Neuronal stem cell (in vitro differentiated cells): ENCODE data around the gene VWCE.

Experiments
- DNase-seq: peaks from one replicate; pipeline ENCODE4 v3.0.0-alpha.2; 2013; ENCODE audit warnings: low spot score
- H2AFZ ChIP-seq: one replicate; pipeline ENCODE4 v1.6.1; 2013; ENCODE audit warnings: mild to moderate bottlenecking, low read length, inconsistent platforms
- H2AK5ac ChIP-seq: 2 replicates; pipeline ENCODE4 v1.6.1; 2013; ENCODE audit warnings: low read depth, mild to moderate bottlenecking, inconsistent platforms, low read length, moderate library complexity, mixed read lengths
- H2BK120ac ChIP-seq: 2 replicates; pipeline ENCODE4 v1.6.1; 2013; ENCODE audit warnings: low read depth, mild to moderate bottlenecking, inconsistent platforms, low read length, moderate library complexity, mixed read lengths
- H2BK12ac ChIP-seq: one replicate; pipeline ENCODE4 v1.6.1; 2013; ENCODE audit warnings: low read length, inconsistent platforms
- H2BK15ac ChIP-seq: 2 replicates; pipeline ENCODE4 v1.6.1; 2013; ENCODE audit warnings: mild to moderate bottlenecking, low read length, inconsistent platforms, mixed read lengths
- H2BK5ac ChIP-seq: one replicate; pipeline ENCODE4 v1.6.1; 2013; ENCODE audit warnings: inconsistent platforms, mild to moderate bottlenecking, low read length, moderate library complexity
- H3K14ac ChIP-seq: one replicate; pipeline ENCODE4 v1.6.1; 2013; ENCODE audit warnings: low read length, inconsistent platforms
- H3K18ac ChIP-seq: 2 replicates; pipeline ENCODE4 v1.6.1; 2013; ENCODE audit warnings: low read length, inconsistent platforms
- H3K23ac ChIP-seq: 2 replicates; pipeline ENCODE4 v1.6.1; 2013; ENCODE audit warnings: low read depth, mild to moderate bottlenecking, mixed read lengths, low read length, inconsistent platforms; ENCODE audit not compliant: poor library complexity
- H3K27ac ChIP-seq: replicated peaks from 3 replicates; pipeline ENCODE4 v1.5.1; 2013; ENCODE audit warnings: low read length, inconsistent platforms
- H3K27me3 ChIP-seq, 3 experiments: 2 replicates each; pipeline ENCODE4 v1.6.1; 2013; ENCODE audit warnings: low read length in 3 of 3, mild to moderate bottlenecking in 2 of 3, inconsistent platforms in 1 of 3, low read depth in 1 of 3, mixed read lengths in 1 of 3, moderate library complexity in 1 of 3; ENCODE audit not compliant: control insufficient read depth in 3 of 3, insufficient read depth in 3 of 3
- H3K36me3 ChIP-seq, 2 donors: replicated peaks in 1 of 2; 2 replicates each; pipeline ENCODE4 v1.6.1; 2013; ENCODE audit warnings: low read length in 2 of 2; ENCODE audit not compliant: control insufficient read depth in 2 of 2, insufficient read depth in 2 of 2
- H3K4ac ChIP-seq: 2 replicates; pipeline ENCODE4 v1.6.1; 2013; ENCODE audit warnings: inconsistent platforms, mild to moderate bottlenecking, low read length, moderate library complexity
- H3K4me1 ChIP-seq, 2 donors: 1 replicate in 1 of 2; 2 replicates in 1 of 2; pipeline ENCODE4 v1.6.1; 2013; ENCODE audit warnings: low read length in 2 of 2, low read depth in 1 of 2; ENCODE audit not compliant: control insufficient read depth in 2 of 2, insufficient read depth in 1 of 2
- H3K4me2 ChIP-seq: one replicate; pipeline ENCODE4 v1.6.1; 2013; ENCODE audit warnings: mild to moderate bottlenecking, low read length, inconsistent platforms; ENCODE audit not compliant: insufficient read depth, poor library complexity, severe bottlenecking
- H3K4me3 ChIP-seq, 2 donors: 2 replicates each; pipeline ENCODE4 v1.5.1; 2013; ENCODE audit warnings: low read length in 2 of 2, mild to moderate bottlenecking in 2 of 2, inconsistent platforms in 1 of 2, moderate library complexity in 1 of 2
- H3K79me1 ChIP-seq: one replicate; pipeline ENCODE4 v1.6.1; 2013; ENCODE audit warnings: low read depth, mild to moderate bottlenecking, inconsistent platforms, low read length, moderate library complexity
- H3K9ac ChIP-seq: one replicate; pipeline ENCODE4 v1.6.1; 2013; ENCODE audit warnings: mild to moderate bottlenecking, low read depth, low read length, inconsistent platforms; ENCODE audit not compliant: poor library complexity
- H3K9me3 ChIP-seq, 2 donors: replicated peaks in 1 of 2; 2 replicates each; pipeline versions ENCODE3 to v1.6.1; 2013; ENCODE audit warnings: low read length in 2 of 2, mild to moderate bottlenecking in 2 of 2, inconsistent platforms in 1 of 2, low read depth in 1 of 2, mixed read lengths in 1 of 2, moderate library complexity in 1 of 2; ENCODE audit not compliant: control insufficient read depth in 2 of 2, insufficient read depth in 1 of 2
- H4K8ac ChIP-seq: one replicate; pipeline ENCODE4 v1.6.1; 2013; ENCODE audit warnings: low read depth, mild to moderate bottlenecking, inconsistent platforms, low read length, moderate library complexity
- H4K91ac ChIP-seq: one replicate; pipeline ENCODE4 v1.6.1; 2013; ENCODE audit warnings: low read length, low read depth, mild to moderate bottlenecking, inconsistent platforms; ENCODE audit not compliant: poor library complexity
- WGBS, 2 donors: extraction: QIAGEN DNeasy Blood & Tissue Kit; methylation state at CpG; one replicate each; pipeline ENCODE4 v1.1.7; 2013; ENCODE audit warnings: missing lambda C conversion rate in 2 of 2, mixed read lengths in 1 of 2; ENCODE audit not compliant: insufficient read length in 2 of 2, insufficient replicate concordance in 1 of 2; ENCODE audit errors: extremely low coverage in 2 of 2; 5-methylcytosine and 5-hydroxymethylcytosine counted together

The VWCE gene

DNA sequence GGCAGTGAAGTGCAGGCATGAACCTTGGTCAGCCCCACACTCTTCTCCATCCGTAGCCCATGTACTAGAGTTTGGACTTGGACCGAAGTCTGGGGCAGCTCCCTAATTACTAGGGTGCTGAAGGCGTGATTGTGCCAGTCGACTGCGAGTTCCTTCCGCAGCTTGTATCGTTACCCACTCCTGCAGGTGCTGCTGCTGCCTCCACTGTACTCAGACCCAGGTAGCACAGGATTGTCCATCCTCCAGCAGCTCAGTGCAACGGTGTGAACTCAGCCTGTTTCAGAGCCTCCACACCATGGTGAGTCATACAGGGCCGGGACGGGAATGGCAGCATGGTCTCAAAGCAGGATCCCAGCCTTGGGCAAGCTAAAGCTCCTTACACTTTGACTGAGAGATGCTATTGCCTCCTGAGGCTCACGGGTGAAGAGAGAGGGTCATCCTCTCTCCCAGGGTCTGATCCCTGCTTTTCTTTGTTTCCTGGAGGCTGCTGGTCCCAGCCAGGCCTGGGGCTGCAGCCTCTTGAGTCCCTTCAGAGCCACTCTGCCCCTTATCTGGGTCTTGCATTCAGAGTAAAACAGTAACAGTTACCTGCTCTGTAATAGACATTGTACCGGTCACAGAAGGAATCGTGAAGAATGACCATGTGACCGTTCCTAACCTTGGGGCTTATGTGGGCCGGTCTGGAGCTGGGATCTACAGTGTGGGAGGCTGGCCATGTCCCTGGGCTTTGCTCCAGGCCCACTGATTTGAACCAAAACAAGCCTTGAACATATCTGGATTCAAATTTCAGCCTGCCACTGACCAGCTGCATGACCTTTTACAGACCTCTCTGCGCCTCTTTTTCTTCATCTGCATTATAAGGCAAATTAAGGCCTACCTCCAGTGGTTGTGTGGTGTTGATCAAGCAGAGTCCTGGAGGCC lies 39.6 kb upstream of the VWCE start:
- Histone ChIP-seq H3K4me3 (peak overlapping the region in 1 of 2 donors; percentile 37), H2BK15ac (no peak overlapping the region), H3K18ac (no peak overlapping the region), H3K36me3 (peaks cover 4 to 37% of the 10 kb centered on the region in 2 donors), H3K27ac (no peak overlapping the region), H2AK5ac (peak overlapping the region; percentile 6), H2AFZ (peak overlapping the region; percentile 72), H3K14ac (no peak overlapping the region), H2BK120ac (no peak overlapping the region), H2BK12ac (no peak overlapping the region), H3K4me2 (no peak overlapping the region), H3K4me1 (peaks cover 11 to 37% of the 10 kb centered on the region in 2 donors), H3K27me3 (no peaks in the 10 kb centered on the region), H3K4ac (no peak overlapping the region), H2BK5ac (no peak overlapping the region), H3K79me1 (peaks cover 10% of the 10 kb centered on the region), H3K9me3 (no peaks in the 10 kb centered on the region), H4K91ac (no peak overlapping the region), H4K8ac (no peak overlapping the region), H3K23ac (no peak overlapping the region), H3K9ac (peak overlapping the region; percentile 78)
- no peak for DNase-seq
- no CpG with 5 or more reads among the region's 16 CpGs for WGBS, 2 donors

DNA sequence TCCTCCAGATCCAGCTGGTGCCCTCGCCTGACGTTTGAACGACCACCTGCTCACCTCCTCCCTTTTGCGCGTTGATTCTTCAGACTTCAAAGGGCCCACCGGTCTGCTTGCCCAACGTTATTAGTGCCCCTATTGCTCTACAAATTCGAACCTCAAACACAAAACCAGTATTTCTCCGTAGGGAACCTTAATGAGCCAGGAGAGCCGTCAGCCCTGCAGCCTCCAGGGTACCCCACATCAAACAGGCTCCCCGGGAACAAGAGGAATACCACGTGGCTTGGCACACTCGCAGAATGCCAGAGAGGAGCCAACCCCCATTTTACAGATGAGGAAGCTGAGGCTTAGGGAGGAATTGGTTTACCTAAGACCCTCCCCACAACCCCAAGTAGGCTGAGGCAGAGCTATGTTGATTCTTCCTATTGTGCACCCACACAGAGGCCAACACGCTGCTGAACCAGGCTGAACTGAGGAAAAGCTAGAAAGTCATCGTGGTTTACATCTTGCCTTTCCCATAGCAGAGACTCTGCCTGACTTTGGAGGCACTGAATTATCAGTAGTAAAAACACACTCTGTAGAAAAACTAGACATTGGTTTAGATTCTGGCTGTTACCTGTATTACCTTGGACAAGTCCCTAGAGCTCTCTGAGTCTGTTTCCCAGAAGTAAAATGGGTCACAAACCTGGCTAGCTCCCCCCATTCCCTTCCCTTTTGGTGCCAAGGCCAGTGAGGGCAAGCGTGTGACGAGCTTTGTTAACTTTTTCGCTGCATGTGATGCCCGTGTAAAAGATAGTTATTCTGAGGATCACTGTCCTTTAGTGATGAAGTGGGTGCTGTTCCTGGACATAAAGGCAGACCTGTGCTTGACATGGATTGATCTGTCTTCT lies 38.7 kb upstream of the VWCE start:
- Histone ChIP-seq H4K91ac (no peak overlapping the region), H2BK120ac (no peak overlapping the region), H2AFZ (peak overlapping the region; percentile 94), H3K79me1 (peaks cover 10% of the 10 kb centered on the region), H3K14ac (peak overlapping the region; percentile 97), H3K9ac (peak overlapping the region; percentile 99), H4K8ac (peak overlapping the region; percentile 20), H2BK5ac (peak overlapping the region; percentile 43), H3K23ac (peak overlapping the region; percentile 38), H3K4me1 (peaks cover 11 to 37% of the 10 kb centered on the region in 2 donors), H3K4me3 (peak overlapping the region; percentile 93 to 96), H2BK12ac (no peak overlapping the region), H2BK15ac (no peak overlapping the region), H3K36me3 (peaks cover 8 to 38% of the 10 kb centered on the region in 2 donors), H2AK5ac (peak overlapping the region; percentile 96), H3K4me2 (peak overlapping the region; percentile 75), H3K9me3 (no peaks in the 10 kb centered on the region), H3K27ac (peak overlapping the region; percentile 87), H3K27me3 (no peaks in the 10 kb centered on the region), H3K4ac (peak overlapping the region; percentile 14), H3K18ac (peak overlapping the region; percentile 93)
- no CpG with 5 or more reads among the region's 19 CpGs for WGBS, 2 donors
- DNase-seq, result no peak

DNA sequence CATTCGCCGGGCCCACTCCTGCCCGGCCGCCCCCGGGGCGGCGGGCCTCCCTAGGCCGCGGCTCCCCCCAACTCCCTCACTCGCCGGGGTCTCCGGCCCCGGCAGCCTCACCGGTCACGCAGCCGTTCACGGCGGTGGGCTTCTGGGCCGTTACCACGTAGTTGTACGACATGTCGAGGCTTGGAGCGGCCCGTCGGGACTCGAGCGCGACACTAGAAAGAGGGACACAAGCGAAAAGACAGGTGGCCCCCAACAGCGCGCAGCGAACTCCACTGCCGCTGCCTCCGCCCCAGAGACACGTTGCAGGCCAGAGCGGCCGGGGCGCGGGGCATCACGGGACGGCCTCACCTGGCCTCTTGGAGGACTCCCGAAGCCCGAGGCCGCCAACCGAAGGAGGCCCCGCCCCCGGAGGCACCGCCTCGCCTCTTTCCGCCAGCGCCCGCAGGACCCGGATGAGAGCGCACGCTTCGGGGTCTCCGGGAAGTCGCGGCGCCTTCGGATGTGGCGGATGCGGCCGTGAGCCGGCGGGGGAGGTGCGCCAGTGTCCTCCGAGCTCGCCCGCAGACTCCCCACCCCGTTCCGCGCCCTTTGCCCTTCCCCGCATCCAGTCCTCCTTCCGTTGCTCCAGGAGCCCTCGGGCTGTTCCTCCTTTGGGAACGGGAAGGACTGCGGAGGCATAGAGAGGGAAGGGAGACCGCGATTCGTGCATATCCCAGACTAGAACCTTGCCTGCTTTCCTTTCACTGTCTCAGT lies 37.9 kb upstream of the VWCE start, which contains the start of the genes DDB1 and TKFC:
DDB1 (minus strand) TSS at position 309 of the 753 bp plus-strand sequence; CDS start at position 172, 137 bp downstream.
TKFC (plus strand) TSS at position 432 of the 753 bp plus-strand sequence. CDS start 1,501 bp downstream, outside the sequence.
- peak within 1 kb of the TSS; percentile 20 for H4K8ac ChIP-seq
- H3K27ac ChIP-seq, result peak within 1 kb of the TSS; percentile 87
- peak within 1 kb of the TSS; percentile 14 for H3K4ac ChIP-seq
- DNase-seq, result peak; percentile 93
- H4K91ac ChIP-seq, result no peak within 1 kb of the TSS
- H3K18ac ChIP-seq, result peak within 1 kb of the TSS; percentile 94
- H3K79me1 ChIP-seq, result peaks cover 10% of the 10 kb centered on the region
- no peak within 1 kb of the TSS for H2BK12ac ChIP-seq
- no peak within 1 kb of the TSS for H2BK15ac ChIP-seq
- H3K27me3 ChIP-seq, result no peaks in the 10 kb centered on the region
- H3K4me1 ChIP-seq, result peaks cover 11 to 37% of the 10 kb centered on the region in 2 donors
- peak within 1 kb of the TSS; percentile 43 for H2BK5ac ChIP-seq
- H3K4me3 ChIP-seq, result peak within 1 kb of the TSS; percentile 96 to 99
- H3K36me3 ChIP-seq, result peaks cover 8 to 38% of the 10 kb centered on the region in 2 donors
- H3K14ac ChIP-seq, result peak within 1 kb of the TSS; percentile 97
- H3K4me2 ChIP-seq, result peak within 1 kb of the TSS; percentile 75
- WGBS, 2 donors, result no CpG with 5 or more reads among the region's 81 CpGs
- H3K9ac ChIP-seq, result peak within 1 kb of the TSS; percentile 99
- no peak within 1 kb of the TSS for H2BK120ac ChIP-seq
- H3K9me3 ChIP-seq, result no peaks in the 10 kb centered on the region
- peak within 1 kb of the TSS; percentile 94 for H2AFZ ChIP-seq
- H3K23ac ChIP-seq, result peak within 1 kb of the TSS; percentile 90
- peak within 1 kb of the TSS; percentile 96 for H2AK5ac ChIP-seq
